NCI-H748 (cell line): ENCODE measurements around the gene COL12A1.

Source experiments
- DNase-seq: peaks from one replicate; lab custom pipeline; 2025; ENCODE audit not compliant: unreplicated experiment; lab: John Stamatoyannopoulos, UW

The COL12A1 gene

GRCh38 chr6:75106426-75106825 lies 99.4 kb downstream of the COL12A1 start:
- DNase-seq, result no peak

DNA sequence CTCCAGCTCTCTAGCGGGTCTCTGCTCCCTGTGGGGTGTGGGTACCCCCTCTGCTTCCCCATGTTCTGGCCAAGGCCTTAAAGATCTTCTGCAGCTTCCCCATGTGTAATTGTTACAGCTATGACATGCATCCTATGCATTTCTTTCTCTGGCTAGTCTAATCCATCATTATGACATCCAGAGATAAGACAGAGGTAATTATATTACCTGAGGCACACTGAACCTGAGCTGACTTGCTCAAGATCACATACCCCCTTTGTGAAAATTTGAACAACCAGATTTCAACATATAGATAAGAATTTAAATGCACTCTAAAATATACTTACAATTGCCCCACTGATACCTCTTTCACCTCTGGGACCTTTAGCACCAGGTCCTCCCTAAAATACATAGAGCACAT lies 102.4 kb downstream of the COL12A1 start:
- no peak for DNase-seq

DNA sequence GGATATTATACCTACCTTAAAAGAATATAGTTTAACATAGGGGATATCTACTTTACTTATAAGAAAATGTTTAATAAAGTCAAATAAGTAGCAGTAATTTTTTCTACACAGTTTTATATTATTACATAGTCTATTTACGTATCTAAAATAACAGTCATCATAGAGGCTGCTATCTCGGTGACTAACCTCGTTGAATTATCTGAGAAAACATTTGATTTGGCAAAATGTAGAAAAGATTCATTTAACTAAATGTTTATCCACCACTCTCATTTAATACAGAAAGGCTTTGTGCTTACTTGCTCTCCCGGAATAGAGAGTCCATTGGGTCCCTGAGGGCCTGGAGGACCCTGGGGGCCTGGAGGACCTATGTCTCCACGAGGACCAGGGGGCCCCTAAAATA lies 103.6 kb downstream of the COL12A1 start:
- no peak for DNase-seq

DNA sequence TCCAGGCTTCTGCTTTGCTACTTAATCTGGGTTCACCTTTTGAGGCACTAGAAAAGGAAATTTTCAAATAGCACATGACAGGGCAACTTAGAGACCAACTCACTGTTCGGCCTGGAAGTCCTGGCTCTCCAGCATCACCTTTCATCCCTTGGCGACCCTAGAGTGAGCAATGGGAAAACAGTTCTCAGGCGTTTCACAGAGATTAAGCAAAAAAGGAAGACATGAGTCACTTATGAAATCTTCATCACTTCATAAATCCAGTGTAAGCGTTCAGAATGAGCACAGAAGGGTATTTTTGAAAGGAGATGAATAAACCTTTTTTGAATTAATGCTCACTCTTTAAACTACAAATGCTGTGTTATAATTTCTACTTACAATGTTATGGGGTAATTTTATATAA lies 104.0 kb downstream of the COL12A1 start:
- no peak for DNase-seq

GRCh38 chr6:75098709-75099108 lies 107.1 kb downstream of the COL12A1 start:
- no peak for DNase-seq

DNA sequence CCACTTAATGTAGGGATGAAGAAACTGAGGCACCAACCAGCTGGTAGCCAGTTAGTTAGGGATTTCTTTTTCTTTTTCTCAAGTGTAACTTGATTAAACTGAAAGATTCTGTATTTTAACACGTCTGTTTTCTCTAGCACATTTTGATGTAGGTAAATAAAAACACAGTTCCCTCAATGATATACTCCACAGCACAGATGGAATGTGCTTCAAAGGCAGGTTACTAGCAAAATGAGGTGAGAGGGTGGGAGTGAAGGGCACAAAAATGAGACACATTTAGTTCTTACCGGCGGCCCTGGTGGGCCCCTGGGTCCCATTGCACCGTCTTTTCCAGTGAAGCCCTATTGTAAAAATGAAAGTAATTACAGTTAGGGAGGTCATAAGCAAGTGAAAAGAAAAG lies 108.9 kb downstream of the COL12A1 start:
- no peak for DNase-seq

DNA sequence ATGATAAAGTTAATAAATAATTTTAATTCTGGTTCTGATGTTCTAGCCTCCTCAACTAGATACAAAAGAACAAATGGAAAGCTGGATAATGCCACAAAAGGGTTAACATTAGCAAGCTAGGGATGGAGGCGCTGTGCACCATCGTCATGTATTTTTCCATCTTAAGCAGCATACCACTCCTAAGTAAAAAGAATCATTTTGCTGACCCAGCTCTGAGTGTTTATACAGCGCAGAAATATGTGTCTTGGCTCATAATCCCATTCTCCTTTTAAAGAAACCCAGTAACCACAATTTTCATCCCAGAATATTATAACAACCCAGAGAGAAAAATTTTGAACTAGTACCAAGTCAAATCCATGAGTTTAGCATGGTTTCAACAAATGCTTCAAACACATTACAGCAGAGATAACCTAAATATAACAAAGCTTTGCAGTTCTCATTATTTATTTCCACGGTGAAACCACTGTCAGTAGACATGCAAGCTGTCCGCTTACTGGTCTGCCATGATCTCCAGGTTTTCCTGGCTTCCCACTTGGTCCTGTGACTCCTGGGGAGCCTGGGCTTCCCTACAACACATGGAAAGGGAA lies 111.1 kb downstream of the COL12A1 start:
- no peak for DNase-seq

- no peak for DNase-seq
These were observed 114.2 kb downstream of the COL12A1 start for GRCh38 chr6:75091467-75092190.

DNA sequence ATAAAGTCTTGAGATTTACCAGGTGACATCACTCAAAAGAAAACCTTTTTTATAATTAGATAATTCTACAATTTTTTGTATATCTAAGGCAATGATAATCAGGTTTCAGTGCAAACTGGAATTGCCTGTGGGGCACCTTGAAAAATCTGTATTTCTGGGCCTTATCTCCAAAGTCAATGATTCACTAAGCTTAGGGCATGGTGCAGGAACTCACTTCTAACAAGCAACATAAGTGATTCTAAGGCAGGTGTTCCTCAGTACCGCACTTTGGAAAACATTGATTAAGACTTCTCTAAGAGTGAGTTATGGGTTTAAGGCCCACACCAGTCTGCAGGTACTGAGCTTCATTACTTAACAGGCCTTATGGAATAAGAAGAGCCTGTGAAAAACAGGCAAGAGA lies 115.3 kb downstream of the COL12A1 start:
- DNase-seq, result no peak

GRCh38 chr6:75089921-75090320 lies 115.9 kb downstream of the COL12A1 start:
- DNase-seq, result no peak

- no peak for DNase-seq
These were observed 116.5 kb downstream of the COL12A1 start for GRCh38 chr6:75089151-75089897.

DNA sequence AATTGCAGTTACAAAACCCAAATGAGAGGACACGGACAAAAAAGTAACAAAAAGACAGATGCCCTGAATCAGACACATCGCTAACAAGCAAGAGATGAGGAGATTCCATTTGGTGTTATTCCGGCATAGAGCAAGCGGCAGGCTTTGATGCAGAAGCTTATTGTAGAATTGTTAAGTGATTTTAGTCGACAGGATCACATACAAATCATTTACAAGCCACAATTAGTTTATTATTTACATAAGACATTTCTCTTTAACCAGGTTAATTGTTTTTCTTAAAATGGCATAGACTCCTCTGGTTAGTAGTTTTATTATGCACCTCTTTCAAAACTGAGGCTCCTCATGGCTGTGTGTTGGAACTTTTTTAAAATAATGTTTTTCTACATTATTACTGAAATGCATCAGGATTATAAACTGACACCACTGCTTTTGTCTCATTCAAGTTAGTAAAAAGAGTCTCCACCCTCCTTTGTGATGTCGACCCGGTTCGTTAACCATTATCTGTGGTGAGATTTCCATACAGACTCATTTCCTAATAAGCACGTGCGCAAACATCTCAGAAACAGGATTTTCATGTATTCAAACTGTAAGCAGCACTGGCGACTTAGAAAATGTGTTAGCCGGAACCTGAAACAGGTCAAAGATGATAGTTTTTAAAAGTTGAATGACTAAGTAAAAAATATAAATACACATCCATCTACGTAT lies 119.8 kb downstream of the COL12A1 start:
- no peak for DNase-seq

GRCh38 chr6:75084872-75085381 lies 120.9 kb downstream of the COL12A1 start:
- DNase-seq, result peak; percentile 58

GRCh38 chr6:75084018-75084417 lies 121.8 kb downstream of the COL12A1 start:
- no peak for DNase-seq

DNA sequence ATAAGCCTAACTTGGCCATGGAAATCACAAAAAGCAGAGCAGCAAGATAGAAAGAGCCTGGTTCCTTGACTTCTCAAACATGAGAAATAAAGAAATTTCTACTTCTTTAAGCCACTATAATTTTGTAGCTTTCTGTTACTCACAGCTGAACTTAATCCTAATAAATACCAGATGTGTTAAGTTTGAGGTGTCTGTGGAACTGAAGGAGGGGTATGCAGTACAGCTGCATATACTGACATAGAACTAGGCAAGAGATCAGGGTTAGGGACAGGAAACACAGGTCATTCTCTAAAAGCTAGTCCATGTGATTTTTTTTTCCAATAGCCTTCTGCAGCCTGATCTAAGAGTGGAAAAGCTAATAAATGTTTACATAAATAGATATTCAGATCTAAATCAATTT lies 123.9 kb downstream of the COL12A1 start:
- DNase-seq, result no peak

GRCh38 chr6:75081047-75081446 lies 124.8 kb downstream of the COL12A1 start:
- no peak for DNase-seq

GRCh38 chr6:75079589-75079988 lies 126.3 kb downstream of the COL12A1 start:
- DNase-seq, result no peak

DNA sequence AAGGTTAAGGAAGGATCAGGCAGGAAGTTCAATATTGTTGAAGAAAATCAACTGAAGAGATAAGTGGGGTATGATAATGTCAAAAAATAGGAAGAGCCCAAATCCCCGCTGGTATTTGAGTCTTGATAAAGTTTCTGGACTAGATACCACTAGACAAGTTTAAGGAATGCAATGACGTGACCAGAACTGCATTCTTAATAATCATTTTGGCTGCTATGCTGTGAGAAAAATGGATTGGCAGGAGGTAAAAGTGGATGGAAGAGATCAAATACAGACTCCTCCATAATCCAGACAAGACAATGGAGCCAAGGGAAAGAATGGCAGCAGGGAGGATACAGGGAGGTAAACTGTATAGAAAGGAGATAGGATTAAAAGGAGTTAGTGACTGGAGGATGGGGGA lies 128.2 kb downstream of the COL12A1 start:
- DNase-seq, result no peak

- DNase-seq, result peak; percentile 7
These were observed 129.8 kb downstream of the COL12A1 start for GRCh38 chr6:75076009-75076408.

DNA sequence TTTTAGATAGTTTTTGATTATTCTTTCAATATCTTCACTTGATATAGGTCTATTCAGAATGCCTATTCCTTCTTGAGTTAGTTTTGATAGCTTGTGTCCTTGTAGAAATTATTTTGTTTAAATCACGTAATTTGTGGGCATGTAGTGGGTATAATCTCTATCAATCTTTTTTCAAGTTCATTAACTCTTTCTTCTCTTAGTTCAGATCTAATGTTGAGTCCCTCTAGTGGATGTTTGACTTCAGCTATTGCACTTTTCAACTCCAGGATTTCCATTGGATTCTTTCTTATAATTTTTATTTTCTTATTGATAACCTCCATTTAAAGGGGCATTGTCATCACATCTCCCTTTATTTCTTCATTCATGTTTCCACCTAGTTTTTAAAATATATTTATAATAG lies 135.6 kb downstream of the COL12A1 start:
- no peak for DNase-seq

DNA sequence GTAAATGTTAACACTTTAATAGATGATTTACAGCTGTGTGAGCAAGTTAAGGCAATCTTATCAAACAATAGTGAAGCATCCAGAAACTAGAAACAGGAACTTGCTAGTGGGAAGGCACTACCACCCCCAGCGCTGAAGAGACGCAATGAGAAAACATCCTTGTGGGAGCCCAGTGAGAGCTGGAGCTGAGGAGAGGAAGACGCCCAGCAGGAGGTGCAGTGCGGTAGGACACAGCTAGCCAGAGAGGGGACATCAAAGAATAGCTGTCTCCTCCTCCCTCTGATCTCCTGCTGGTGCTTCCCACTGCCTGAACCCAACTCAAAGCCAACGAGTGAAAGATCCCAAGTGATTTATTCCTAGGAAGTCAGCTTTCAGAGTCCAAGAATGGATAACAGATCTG lies 140.3 kb downstream of the COL12A1 start:
- no peak for DNase-seq
